GM19463 (cell line): ENCODE data around the gene AK3.

Experiments used
- ATAC-seq: cut with Tn5 transposase; IDR thresholded peaks from one replicate; pipeline ENCODE4 v1.9.1; 2021; ENCODE audit warnings: mild to moderate bottlenecking, moderate library complexity; ENCODE audit not compliant: unreplicated experiment

The AK3 gene

GRCh38 chr9:4750023-4750673, 9.1 kb upstream of the AK3 start:
- ATAC-seq = no peak

- ATAC-seq = no peak
These were observed 7.6 kb upstream of the AK3 start for GRCh38 chr9:4748612-4749011.

GRCh38 chr9:4746278-4747030, 5.5 kb upstream of the AK3 start:
- ATAC-seq = no peak

- ATAC-seq = no peak
These were observed 2.3 kb upstream of the AK3 start for GRCh38 chr9:4743131-4743875.

GRCh38 chr9:4742246-4742645, 1.2 kb upstream of the AK3 start:
- no peak for ATAC-seq

- ATAC-seq = no peak
These were observed 525 bp upstream of the AK3 start for GRCh38 chr9:4741365-4742089.

GRCh38 chr9:4740388-4740637, 689 bp downstream of the AK3 start:
- ATAC-seq = no peak

- ATAC-seq = no peak
These were observed 1.2 kb downstream of the AK3 start for GRCh38 chr9:4739587-4740387.

- ATAC-seq = no peak
These were observed 2.0 kb downstream of the AK3 start for GRCh38 chr9:4738866-4739586.

GRCh38 chr9:4734150-4734549, 6.9 kb downstream of the AK3 start:
- ATAC-seq = no peak

- no peak for ATAC-seq
These were observed 8.1 kb downstream of the AK3 start for GRCh38 chr9:4732890-4733289.

- no peak for ATAC-seq
These were observed 13.4 kb downstream of the AK3 start for GRCh38 chr9:4727593-4727992.

- no peak for ATAC-seq
These were observed 15.1 kb downstream of the AK3 start for GRCh38 chr9:4725706-4726442.

- ATAC-seq = no peak
These were observed 19.3 kb downstream of the AK3 start for GRCh38 chr9:4721736-4722135.

- ATAC-seq = no peak
These were observed 22.1 kb downstream of the AK3 start for GRCh38 chr9:4718911-4719310.

- no peak for ATAC-seq
These were observed 23.2 kb downstream of the AK3 start for GRCh38 chr9:4717815-4718214.

- ATAC-seq = no peak
These were observed 24.8 kb downstream of the AK3 start for GRCh38 chr9:4716163-4716562.

- no peak for ATAC-seq
These were observed 26.6 kb downstream of the AK3 start for GRCh38 chr9:4714266-4715016.

- ATAC-seq = no peak
These were observed 27.2 kb downstream of the AK3 start for GRCh38 chr9:4713849-4714248.
